Mesodermal cell (in vitro differentiated cells): ENCODE measurements around the gene KIFC1.
"Not testable (repeated sequence)": the region's sequence is repeated elsewhere in the genome, so short reads cannot be mapped to it uniquely, and the experiment has no call there.

ENCODE experiments used
- H3K27ac ChIP-seq: 2 replicates; pipeline ENCODE4 v1.7.0; 2013; ENCODE audit warnings: mild to moderate bottlenecking, low read depth, low read length, moderate library complexity; ENCODE audit not compliant: severe bottlenecking
- H3K36me3 ChIP-seq: 2 replicates; pipeline ENCODE4 v1.7.1; 2013; ENCODE audit warnings: mild to moderate bottlenecking, low read length, moderate library complexity; ENCODE audit not compliant: control insufficient read depth, insufficient read depth
- H3K4me1 ChIP-seq: one replicate; pipeline ENCODE4 v1.7.1; 2013; ENCODE audit warnings: mild to moderate bottlenecking, low read length; ENCODE audit not compliant: insufficient read depth, control insufficient read depth, poor library complexity, severe bottlenecking
- H3K4me3 ChIP-seq: 2 replicates; pipeline ENCODE4 v1.7.0; 2013; ENCODE audit warnings: low read length, control low read depth, mild to moderate bottlenecking; ENCODE audit not compliant: insufficient read depth, poor library complexity, severe bottlenecking; ENCODE audit errors: extremely low read depth
- H3K9me3 ChIP-seq: 2 replicates; pipeline ENCODE4 v1.7.1; 2013; ENCODE audit warnings: mild to moderate bottlenecking, low read length, moderate library complexity; ENCODE audit not compliant: control insufficient read depth
- WGBS, 2 experiments: methylation state at CpG; one replicate each; pipeline ENCODE4 v1.1.5; 2013; ENCODE audit warnings: missing lambda C conversion rate in 2 of 2; ENCODE audit not compliant: insufficient coverage in 2 of 2; 5-methylcytosine and 5-hydroxymethylcytosine counted together

The KIFC1 gene

GRCh38 chr6:33377171-33377570 is 14.5 kb upstream of the KIFC1 start:
- H3K4me3 ChIP-seq: no peak overlapping the region
- no peaks in the 10 kb centered on the region for H3K9me3 ChIP-seq
- H3K4me1 ChIP-seq: no peaks in the 10 kb centered on the region
- no peak overlapping the region for H3K27ac ChIP-seq
- H3K36me3 ChIP-seq: no peaks in the 10 kb centered on the region
- 100% methylated on average over 1 of the region's 4 CpGs for WGBS, 2 experiments

GRCh38 chr6:33379184-33379583 is 12.4 kb upstream of the KIFC1 start:
- H3K36me3 ChIP-seq, H3K27ac ChIP-seq, H3K9me3 ChIP-seq, H3K4me3 ChIP-seq, H3K4me1 ChIP-seq: not testable (repeated sequence)
- 95 to 99% methylated on average over 5 of the region's 10 CpGs for WGBS, 2 experiments

- no peaks in the 10 kb centered on the region for H3K4me1 ChIP-seq
- 65 to 90% methylated on average over 2 of the region's 2 CpGs for WGBS, 2 experiments
- H3K36me3 ChIP-seq: no peaks in the 10 kb centered on the region
- no peaks in the 10 kb centered on the region for H3K9me3 ChIP-seq
- no peak overlapping the region for H3K4me3 ChIP-seq
- H3K27ac ChIP-seq: no peak overlapping the region
Observed at GRCh38 chr6:33380272-33380981, 11.2 kb upstream of the KIFC1 start.

- Histone ChIP-seq H3K27ac (no peak overlapping the region), H3K9me3 (no peaks in the 10 kb centered on the region), H3K4me1 (no peaks in the 10 kb centered on the region), H3K4me3 (no peak overlapping the region), H3K36me3 (no peaks in the 10 kb centered on the region)
- 87 to 94% methylated on average over 8 of the region's 10 CpGs for WGBS, 2 experiments
Observed at GRCh38 chr6:33383427-33384185, 8.0 kb upstream of the KIFC1 start.

- Histone ChIP-seq H3K9me3 (no peaks in the 10 kb centered on the region), H3K4me1 (no peaks in the 10 kb centered on the region), H3K4me3 (no peak overlapping the region), H3K36me3 (no peaks in the 10 kb centered on the region), H3K27ac (no peak overlapping the region)
- 28 to 38% methylated on average over 2 to 3 of the region's 4 CpGs for WGBS, 2 experiments
Observed at GRCh38 chr6:33384581-33385020, 7.0 kb upstream of the KIFC1 start.

GRCh38 chr6:33390173-33390572 is 1.4 kb upstream of the KIFC1 start:
- Histone ChIP-seq H3K27ac (no peak overlapping the region), H3K36me3 (peaks cover 8% of the 10 kb centered on the region), H3K4me3 (no peak overlapping the region), H3K9me3 (no peaks in the 10 kb centered on the region), H3K4me1 (peaks cover 15% of the 10 kb centered on the region)
- 100% methylated on average over 2 of the region's 2 CpGs; no CpG with 5 or more reads in 1 of the 2 experiments for WGBS, 2 experiments

- H3K27ac ChIP-seq: peak overlapping the region; percentile 85
Observed at GRCh38 chr6:33390767-33391277, 801 bp upstream of the KIFC1 start.

GRCh38 chr6:33391922-33392594 is 435 bp downstream of the KIFC1 start:
- H3K4me3 ChIP-seq: peak overlapping the region; percentile 98
- peak overlapping the region; percentile 85 for H3K27ac ChIP-seq
- peaks cover 17% of the 10 kb centered on the region for H3K36me3 ChIP-seq
- peaks cover 15% of the 10 kb centered on the region for H3K4me1 ChIP-seq
- H3K9me3 ChIP-seq: no peaks in the 10 kb centered on the region
- 0% methylated on average over 8 to 26 of the region's 31 CpGs for WGBS, 2 experiments

More at GRCh38 chr6:33390767-33391277, 801 bp upstream of the KIFC1 start:
- Histone ChIP-seq H3K36me3 (peaks cover 9% of the 10 kb centered on the region), H3K4me1 (peaks cover 15% of the 10 kb centered on the region), H3K9me3 (no peaks in the 10 kb centered on the region), H3K4me3 (peak overlapping the region; percentile 98)
- 81 to 92% methylated on average over 4 to 8 of the region's 9 CpGs for WGBS, 2 experiments

GRCh38 chr6:33392595-33392948 is 949 bp downstream of the KIFC1 start:
- WGBS, 2 experiments: 46 to 67% methylated on average over 1 to 4 of the region's 5 CpGs

GRCh38 chr6:33392979-33393378 is 1.4 kb downstream of the KIFC1 start:
- H3K4me1 ChIP-seq: peaks cover 15% of the 10 kb centered on the region
- peak overlapping the region; percentile 85 for H3K27ac ChIP-seq
- no peaks in the 10 kb centered on the region for H3K9me3 ChIP-seq
- peak overlapping the region; percentile 98 for H3K4me3 ChIP-seq
- 65 to 92% methylated on average over 2 to 3 of the region's 3 CpGs for WGBS, 2 experiments
- peaks cover 23% of the 10 kb centered on the region for H3K36me3 ChIP-seq

More at GRCh38 chr6:33392595-33392948, 949 bp downstream of the KIFC1 start:
- Histone ChIP-seq H3K27ac (peak overlapping the region; percentile 85), H3K4me3 (peak overlapping the region; percentile 98), H3K36me3 (peaks cover 19% of the 10 kb centered on the region), H3K4me1 (peaks cover 15% of the 10 kb centered on the region), H3K9me3 (no peaks in the 10 kb centered on the region)
